ENCODE data around the gene DMRTB1.

DMRTB1 gene

GRCh38 chr1:53416269-53416813, 42.9 kb upstream of the DMRTB1 start:
- H3K9me3 ChIP-seq (ENCODE audit: control insufficient read depth in 1 of 2, low read length in 2 of 2) = peaks cover 0 to 5% of the 10 kb centered on the region in 2 donors
- no peak overlapping the region for H3K27ac ChIP-seq (ENCODE audit: low read depth, low read length)
- peaks cover 0 to 7% of the 10 kb centered on the region in 2 donors for H3K27me3 ChIP-seq (ENCODE audit: control insufficient read depth in 1 of 2, insufficient read depth in 2 of 2, low read length in 2 of 2)
- H3K36me3 ChIP-seq (ENCODE audit: control insufficient read depth in 1 of 2, insufficient read depth in 2 of 2, low read length in 2 of 2) = no peaks in the 10 kb centered on the region
- H3K9ac ChIP-seq (ENCODE audit: low read depth in 1 of 2, low read length in 2 of 2) = no peak overlapping the region
- no peak overlapping the region for H3K4me3 ChIP-seq (ENCODE audit: low read depth in 1 of 2, low read length in 2 of 2)
- peaks cover 0 to 4% of the 10 kb centered on the region in 2 donors for H3K4me1 ChIP-seq (ENCODE audit: control insufficient read depth in 1 of 2, insufficient read depth in 2 of 2, low read length in 2 of 2)

DNA sequence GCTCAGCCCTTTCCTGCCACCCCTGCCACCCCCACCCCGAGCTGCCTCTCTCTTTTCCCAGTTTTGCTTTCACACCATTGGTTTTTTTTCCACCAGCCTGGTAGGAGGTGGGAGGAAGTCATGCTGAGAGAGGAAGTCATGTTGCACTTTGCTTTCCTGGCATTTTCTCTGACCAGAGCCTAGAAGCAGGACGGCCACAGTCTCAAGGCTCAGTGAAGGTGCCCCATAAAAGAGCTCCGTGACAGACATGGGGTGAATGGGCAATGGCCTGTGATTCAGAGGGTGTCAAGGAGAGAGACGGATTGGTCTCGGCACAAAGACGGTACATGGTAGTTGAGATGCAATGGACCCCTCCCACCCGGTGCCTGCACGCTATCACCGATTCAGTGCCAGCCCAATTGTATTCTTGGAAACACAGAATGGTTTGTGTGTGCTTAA, 42.1 kb upstream of the DMRTB1 start:
- Histone ChIP-seq H3K36me3 (ENCODE audit: control insufficient read depth in 1 of 2, insufficient read depth in 2 of 2, low read length in 2 of 2) (no peaks in the 10 kb centered on the region), H3K4me3 (ENCODE audit: low read depth in 1 of 2, low read length in 2 of 2) (no peak overlapping the region), H3K9me3 (ENCODE audit: control insufficient read depth in 1 of 2, low read length in 2 of 2) (peaks cover 0 to 6% of the 10 kb centered on the region in 2 donors), H3K9ac (ENCODE audit: low read depth in 1 of 2, low read length in 2 of 2) (no peak overlapping the region), H3K27me3 (ENCODE audit: control insufficient read depth in 1 of 2, insufficient read depth in 2 of 2, low read length in 2 of 2) (peaks cover 0 to 7% of the 10 kb centered on the region in 2 donors), H3K4me1 (ENCODE audit: control insufficient read depth in 1 of 2, insufficient read depth in 2 of 2, low read length in 2 of 2) (peaks cover 0 to 4% of the 10 kb centered on the region in 2 donors), H3K27ac (ENCODE audit: low read depth, low read length) (no peak overlapping the region)

DNA sequence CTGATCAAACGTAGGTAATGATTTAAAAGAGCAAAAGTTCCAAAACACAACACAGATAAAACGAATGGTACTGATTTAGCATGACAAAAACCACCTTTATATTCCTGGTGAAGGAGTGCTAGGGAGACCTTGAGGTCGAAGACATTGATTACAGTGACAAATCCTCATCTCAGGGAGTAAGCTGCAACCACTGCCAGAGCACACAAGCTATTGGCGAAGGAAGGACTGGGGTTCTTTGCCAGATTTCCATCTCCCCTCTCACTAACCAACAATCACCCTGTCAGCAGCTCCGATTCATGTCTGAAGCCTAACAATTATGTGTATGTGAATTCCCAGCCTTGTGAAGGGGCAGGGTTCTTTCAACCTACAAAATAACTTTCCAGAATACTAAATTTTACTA, 40.2 kb upstream of the DMRTB1 start:
- Histone ChIP-seq H3K4me3 (ENCODE audit: low read depth in 1 of 2, low read length in 2 of 2) (no peak overlapping the region), H3K27me3 (ENCODE audit: control insufficient read depth in 1 of 2, insufficient read depth in 2 of 2, low read length in 2 of 2) (peaks cover 0 to 7% of the 10 kb centered on the region in 2 donors), H3K9me3 (ENCODE audit: control insufficient read depth in 1 of 2, low read length in 2 of 2) (peaks cover 0 to 6% of the 10 kb centered on the region in 2 donors), H3K4me1 (ENCODE audit: control insufficient read depth in 1 of 2, insufficient read depth in 2 of 2, low read length in 2 of 2) (peaks cover 0 to 4% of the 10 kb centered on the region in 2 donors), H3K27ac (ENCODE audit: low read depth, low read length) (no peak overlapping the region), H3K9ac (ENCODE audit: low read depth in 1 of 2, low read length in 2 of 2) (no peak overlapping the region), H3K36me3 (ENCODE audit: control insufficient read depth in 1 of 2, insufficient read depth in 2 of 2, low read length in 2 of 2) (no peaks in the 10 kb centered on the region)

DNA sequence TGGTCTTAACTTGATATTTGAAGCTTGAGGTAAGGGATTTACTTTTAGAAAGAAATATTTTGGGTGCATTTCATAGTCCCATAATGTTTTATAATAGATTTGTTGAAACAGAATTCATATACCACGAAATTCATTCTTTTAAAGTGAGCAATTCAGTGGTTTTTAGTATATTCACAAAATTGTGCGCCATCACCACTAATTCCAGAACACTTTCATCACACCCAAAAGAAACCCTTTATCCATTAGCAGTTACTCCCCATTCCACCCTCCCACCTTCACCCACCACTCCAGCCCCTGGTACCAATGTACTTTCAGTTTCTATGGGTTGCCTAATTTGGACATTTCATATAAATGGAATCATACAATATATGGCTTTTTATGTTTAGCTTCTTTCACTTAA, 38.9 kb upstream of the DMRTB1 start:
- H3K27ac ChIP-seq (ENCODE audit: low read depth, low read length) = no peak overlapping the region
- H3K36me3 ChIP-seq (ENCODE audit: control insufficient read depth in 1 of 2, insufficient read depth in 2 of 2, low read length in 2 of 2) = no peaks in the 10 kb centered on the region
- H3K4me1 ChIP-seq (ENCODE audit: control insufficient read depth in 1 of 2, insufficient read depth in 2 of 2, low read length in 2 of 2) = peaks cover 0 to 4% of the 10 kb centered on the region in 2 donors
- H3K9me3 ChIP-seq (ENCODE audit: control insufficient read depth in 1 of 2, low read length in 2 of 2) = peaks cover 0 to 6% of the 10 kb centered on the region in 2 donors
- H3K9ac ChIP-seq (ENCODE audit: low read depth in 1 of 2, low read length in 2 of 2) = no peak overlapping the region
- no peak overlapping the region for H3K4me3 ChIP-seq (ENCODE audit: low read depth in 1 of 2, low read length in 2 of 2)
- H3K27me3 ChIP-seq (ENCODE audit: control insufficient read depth in 1 of 2, insufficient read depth in 2 of 2, low read length in 2 of 2) = peaks cover 0 to 7% of the 10 kb centered on the region in 2 donors

GRCh38 chr1:53421208-53421607, 38.0 kb upstream of the DMRTB1 start:
- H3K36me3 ChIP-seq (ENCODE audit: control insufficient read depth in 1 of 2, insufficient read depth in 2 of 2, low read length in 2 of 2) = no peaks in the 10 kb centered on the region
- no peak overlapping the region for H3K9ac ChIP-seq (ENCODE audit: low read depth in 1 of 2, low read length in 2 of 2)
- peaks cover 0 to 6% of the 10 kb centered on the region in 2 donors for H3K9me3 ChIP-seq (ENCODE audit: control insufficient read depth in 1 of 2, low read length in 2 of 2)
- H3K4me1 ChIP-seq (ENCODE audit: control insufficient read depth in 1 of 2, insufficient read depth in 2 of 2, low read length in 2 of 2) = peaks cover 0 to 4% of the 10 kb centered on the region in 2 donors
- H3K27ac ChIP-seq (ENCODE audit: low read depth, low read length) = no peak overlapping the region
- H3K4me3 ChIP-seq (ENCODE audit: low read depth in 1 of 2, low read length in 2 of 2) = no peak overlapping the region
- H3K27me3 ChIP-seq (ENCODE audit: control insufficient read depth in 1 of 2, insufficient read depth in 2 of 2, low read length in 2 of 2) = peaks cover 0 to 7% of the 10 kb centered on the region in 2 donors

DNA sequence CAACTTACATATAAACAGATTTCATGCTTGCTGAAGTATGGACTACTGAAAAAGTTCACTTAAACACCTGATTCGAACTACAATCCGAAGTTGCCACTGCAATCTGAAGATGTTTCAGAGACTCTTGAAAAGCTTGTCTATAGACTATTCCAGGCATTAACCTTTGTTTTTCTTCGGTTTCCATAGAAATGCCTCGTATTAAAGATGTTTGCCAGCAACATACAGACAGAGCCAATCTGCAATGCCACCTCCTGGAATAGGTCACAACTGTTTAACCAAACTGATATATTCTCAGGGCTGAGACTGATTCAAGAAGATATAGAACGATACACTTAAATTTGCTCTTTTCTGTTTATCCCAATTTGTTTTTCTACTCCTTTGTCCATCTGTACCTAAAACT, 28.9 kb upstream of the DMRTB1 start:
- H3K9ac ChIP-seq (ENCODE audit: low read depth in 1 of 2, low read length in 2 of 2) = no peak overlapping the region
- H3K36me3 ChIP-seq (ENCODE audit: control insufficient read depth in 1 of 2, insufficient read depth in 2 of 2, low read length in 2 of 2) = no peaks in the 10 kb centered on the region
- H3K27ac ChIP-seq (ENCODE audit: low read depth, low read length) = no peak overlapping the region
- no peaks in the 10 kb centered on the region for H3K9me3 ChIP-seq (ENCODE audit: control insufficient read depth in 1 of 2, low read length in 2 of 2)
- H3K27me3 ChIP-seq (ENCODE audit: control insufficient read depth in 1 of 2, insufficient read depth in 2 of 2, low read length in 2 of 2) = no peaks in the 10 kb centered on the region
- H3K4me3 ChIP-seq (ENCODE audit: low read depth in 1 of 2, low read length in 2 of 2) = no peak overlapping the region
- peaks cover 8 to 11% of the 10 kb centered on the region in 2 donors for H3K4me1 ChIP-seq (ENCODE audit: control insufficient read depth in 1 of 2, insufficient read depth in 2 of 2, low read length in 2 of 2)

DNA sequence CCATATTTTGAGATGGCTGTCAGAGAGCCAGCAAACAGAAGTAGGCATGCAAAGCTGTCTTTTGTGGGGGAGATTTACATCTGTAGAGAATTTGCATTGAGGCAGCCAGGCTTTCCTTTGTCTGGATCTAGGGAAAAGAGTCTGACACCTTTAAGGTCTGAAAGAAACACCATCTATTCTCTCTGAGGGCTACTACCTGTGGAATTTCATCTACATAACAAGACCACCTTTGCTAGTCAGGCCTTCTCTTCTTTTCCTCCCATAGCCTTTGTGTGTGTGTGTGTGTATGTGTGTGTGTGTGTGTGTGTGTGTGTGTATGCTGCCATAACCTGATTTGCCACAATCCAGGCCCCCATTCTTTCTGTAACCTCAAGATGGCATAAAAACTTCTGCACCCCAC, 28.4 kb upstream of the DMRTB1 start:
- H3K27me3 ChIP-seq (ENCODE audit: control insufficient read depth in 1 of 2, insufficient read depth in 2 of 2, low read length in 2 of 2) = no peaks in the 10 kb centered on the region
- no peak overlapping the region for H3K27ac ChIP-seq (ENCODE audit: low read depth, low read length)
- H3K4me1 ChIP-seq (ENCODE audit: control insufficient read depth in 1 of 2, insufficient read depth in 2 of 2, low read length in 2 of 2) = peaks cover 8 to 11% of the 10 kb centered on the region in 2 donors
- no peak overlapping the region for H3K4me3 ChIP-seq (ENCODE audit: low read depth in 1 of 2, low read length in 2 of 2)
- H3K36me3 ChIP-seq (ENCODE audit: control insufficient read depth in 1 of 2, insufficient read depth in 2 of 2, low read length in 2 of 2) = no peaks in the 10 kb centered on the region
- H3K9ac ChIP-seq (ENCODE audit: low read depth in 1 of 2, low read length in 2 of 2) = no peak overlapping the region
- no peaks in the 10 kb centered on the region for H3K9me3 ChIP-seq (ENCODE audit: control insufficient read depth in 1 of 2, low read length in 2 of 2)

DNA sequence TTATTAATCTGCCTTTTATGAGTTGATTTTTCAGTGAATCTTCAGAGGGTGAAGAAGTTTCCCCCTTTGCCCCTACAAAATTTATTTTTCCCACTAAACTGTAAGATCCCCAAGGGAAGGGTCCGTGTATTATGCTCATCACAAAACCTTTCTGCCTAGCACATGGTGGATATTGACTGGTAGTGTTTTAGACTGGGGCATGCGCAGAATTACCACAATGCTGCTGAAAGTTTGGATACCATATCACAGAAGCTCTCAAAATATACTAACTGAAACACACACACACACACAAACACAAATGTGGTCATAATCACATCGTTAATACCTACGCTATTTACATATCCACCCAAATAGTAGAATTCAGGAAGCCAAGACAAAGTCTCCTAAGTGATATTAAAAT, 28.0 kb upstream of the DMRTB1 start:
- Histone ChIP-seq H3K36me3 (ENCODE audit: control insufficient read depth in 1 of 2, insufficient read depth in 2 of 2, low read length in 2 of 2) (no peaks in the 10 kb centered on the region), H3K4me3 (ENCODE audit: low read depth in 1 of 2, low read length in 2 of 2) (no peak overlapping the region), H3K27me3 (ENCODE audit: control insufficient read depth in 1 of 2, insufficient read depth in 2 of 2, low read length in 2 of 2) (no peaks in the 10 kb centered on the region), H3K9ac (ENCODE audit: low read depth in 1 of 2, low read length in 2 of 2) (no peak overlapping the region), H3K27ac (ENCODE audit: low read depth, low read length) (no peak overlapping the region), H3K4me1 (ENCODE audit: control insufficient read depth in 1 of 2, insufficient read depth in 2 of 2, low read length in 2 of 2) (peaks cover 8 to 11% of the 10 kb centered on the region in 2 donors), H3K9me3 (ENCODE audit: control insufficient read depth in 1 of 2, low read length in 2 of 2) (no peaks in the 10 kb centered on the region)

DNA sequence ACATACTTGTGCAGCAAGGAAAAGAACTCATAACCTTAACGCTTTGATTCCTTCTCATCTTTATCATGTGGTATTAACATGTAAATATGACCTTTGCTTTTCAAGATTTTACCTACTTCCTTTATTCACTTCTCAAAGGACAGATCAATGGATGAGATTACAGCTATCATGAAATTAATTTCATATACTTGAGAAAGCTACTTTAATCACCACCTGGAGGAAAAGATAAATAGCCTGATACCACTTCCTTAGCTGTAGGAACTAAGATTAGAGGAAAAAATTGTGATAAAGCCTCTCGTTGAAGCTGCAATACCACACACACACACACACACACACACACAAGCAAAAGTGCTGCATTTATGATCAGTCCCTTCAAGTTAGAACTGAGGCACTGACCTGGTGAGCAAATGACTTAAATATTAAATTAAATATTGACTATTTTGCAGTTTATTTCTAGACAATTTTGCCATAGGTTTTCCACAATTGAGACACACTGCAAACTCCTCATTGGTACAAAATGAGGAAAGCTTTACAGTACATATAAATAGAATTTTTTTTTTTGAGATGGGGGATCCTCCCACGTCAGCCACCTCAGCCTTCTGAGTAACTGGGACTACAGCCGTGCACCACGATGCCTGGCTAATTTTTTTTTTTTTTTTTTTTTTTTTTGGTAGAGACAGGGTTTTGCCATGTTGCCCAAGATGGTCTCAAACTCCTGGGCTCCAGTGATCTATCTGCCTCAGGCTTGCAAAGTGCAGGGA, 27.2 kb upstream of the DMRTB1 start:
- Histone ChIP-seq H3K9ac (ENCODE audit: low read depth in 1 of 2, low read length in 2 of 2) (no peak overlapping the region), H3K4me3 (ENCODE audit: low read depth in 1 of 2, low read length in 2 of 2) (no peak overlapping the region), H3K4me1 (ENCODE audit: control insufficient read depth in 1 of 2, insufficient read depth in 2 of 2, low read length in 2 of 2) (peaks cover 8 to 11% of the 10 kb centered on the region in 2 donors), H3K27ac (ENCODE audit: low read depth, low read length) (no peak overlapping the region), H3K36me3 (ENCODE audit: control insufficient read depth in 1 of 2, insufficient read depth in 2 of 2, low read length in 2 of 2) (no peaks in the 10 kb centered on the region), H3K9me3 (ENCODE audit: control insufficient read depth in 1 of 2, low read length in 2 of 2) (no peaks in the 10 kb centered on the region), H3K27me3 (ENCODE audit: control insufficient read depth in 1 of 2, insufficient read depth in 2 of 2, low read length in 2 of 2) (no peaks in the 10 kb centered on the region)

- no peaks in the 10 kb centered on the region for H3K27me3 ChIP-seq (ENCODE audit: control insufficient read depth in 1 of 2, insufficient read depth in 2 of 2, low read length in 2 of 2)
- H3K9me3 ChIP-seq (ENCODE audit: control insufficient read depth in 1 of 2, low read length in 2 of 2) = no peaks in the 10 kb centered on the region
- no peak overlapping the region for H3K9ac ChIP-seq (ENCODE audit: low read depth in 1 of 2, low read length in 2 of 2)
- H3K4me3 ChIP-seq (ENCODE audit: low read depth in 1 of 2, low read length in 2 of 2) = no peak overlapping the region
- H3K4me1 ChIP-seq (ENCODE audit: control insufficient read depth in 1 of 2, insufficient read depth in 2 of 2, low read length in 2 of 2) = peaks cover 8 to 11% of the 10 kb centered on the region in 2 donors
- H3K36me3 ChIP-seq (ENCODE audit: control insufficient read depth in 1 of 2, insufficient read depth in 2 of 2, low read length in 2 of 2) = no peaks in the 10 kb centered on the region
- no peak overlapping the region for H3K27ac ChIP-seq (ENCODE audit: low read depth, low read length)
These were observed 26.6 kb upstream of the DMRTB1 start for GRCh38 chr1:53432611-53433010.
